Measurements from ENCODE around the gene MRAS.

- TF ChIP-seq, protein P1, sequence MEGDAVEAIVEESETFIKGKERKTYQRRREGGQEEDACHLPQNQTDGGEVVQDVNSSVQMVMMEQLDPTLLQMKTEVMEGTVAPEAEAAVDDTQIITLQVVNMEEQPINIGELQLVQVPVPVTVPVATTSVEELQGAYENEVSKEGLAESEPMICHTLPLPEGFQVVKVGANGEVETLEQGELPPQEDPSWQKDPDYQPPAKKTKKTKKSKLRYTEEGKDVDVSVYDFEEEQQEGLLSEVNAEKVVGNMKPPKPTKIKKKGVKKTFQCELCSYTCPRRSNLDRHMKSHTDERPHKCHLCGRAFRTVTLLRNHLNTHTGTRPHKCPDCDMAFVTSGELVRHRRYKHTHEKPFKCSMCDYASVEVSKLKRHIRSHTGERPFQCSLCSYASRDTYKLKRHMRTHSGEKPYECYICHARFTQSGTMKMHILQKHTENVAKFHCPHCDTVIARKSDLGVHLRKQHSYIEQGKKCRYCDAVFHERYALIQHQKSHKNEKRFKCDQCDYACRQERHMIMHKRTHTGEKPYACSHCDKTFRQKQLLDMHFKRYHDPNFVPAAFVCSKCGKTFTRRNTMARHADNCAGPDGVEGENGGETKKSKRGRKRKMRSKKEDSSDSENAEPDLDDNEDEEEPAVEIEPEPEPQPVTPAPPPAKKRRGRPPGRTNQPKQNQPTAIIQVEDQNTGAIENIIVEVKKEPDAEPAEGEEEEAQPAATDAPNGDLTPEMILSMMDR (conservative IDR thresholded peaks at IDR 0.05 in 1 of 2, IDR thresholded peaks at IDR 0.05 in 1 of 2; ENCODE audit: extremely low read depth in 1 of 2, insufficient read depth in 1 of 2, low read depth in 1 of 2, low read length in 2 of 2): no peak
- no peak for TF ChIP-seq EZH2 (IDR thresholded peaks at IDR 0.05; ENCODE audit: borderline replicate concordance, low read length)
Measured at GRCh38 chr3:138394686-138395085, 46.3 kb downstream of the MRAS start.

All from mammary epithelial cell (primary cell).